Nephron (organoid): Measurements from ENCODE around the gene DRD3.

Experiments
- H3K27ac Mint-ChIP-seq, 3 experiments: 2 replicates each; pipeline ENCODE4 v1.8.0; 2020; ENCODE audit warnings: mixed read lengths in 3 of 3, mild to moderate bottlenecking in 2 of 3, moderate library complexity in 1 of 3
- H3K27me3 Mint-ChIP-seq: 2 replicates; pipeline ENCODE4 v1.8.0; 2021; ENCODE audit warnings: low read depth, mild to moderate bottlenecking, moderate library complexity, mixed read lengths
- H3K36me3 Mint-ChIP-seq: 2 replicates; pipeline ENCODE4 v1.8.0; 2020; ENCODE audit warnings: low read depth, mixed read lengths
- H3K4me1 Mint-ChIP-seq: 2 replicates; pipeline ENCODE4 v1.8.0; 2020; ENCODE audit warnings: mixed read lengths
- H3K4me3 Mint-ChIP-seq, 3 experiments: 2 replicates each; pipeline ENCODE4 v1.8.0; 2020; ENCODE audit warnings: mild to moderate bottlenecking in 3 of 3, mixed read lengths in 3 of 3, moderate library complexity in 2 of 3
- H3K9me3 Mint-ChIP-seq: 2 replicates; pipeline ENCODE4 v1.8.0; 2020; ENCODE audit warnings: mixed read lengths
- TF ChIP-seq, protein P1 (sequence below), 3 experiments: fragments of 200-600 bp; sonication (generic); IDR thresholded peaks; one replicate each; pipeline ENCODE4 v1.5.0; 2021; ENCODE audit warnings: antibody characterized with exemption in 3 of 3; ENCODE audit not compliant: unreplicated experiment in 3 of 3

Gene DRD3

DNA sequence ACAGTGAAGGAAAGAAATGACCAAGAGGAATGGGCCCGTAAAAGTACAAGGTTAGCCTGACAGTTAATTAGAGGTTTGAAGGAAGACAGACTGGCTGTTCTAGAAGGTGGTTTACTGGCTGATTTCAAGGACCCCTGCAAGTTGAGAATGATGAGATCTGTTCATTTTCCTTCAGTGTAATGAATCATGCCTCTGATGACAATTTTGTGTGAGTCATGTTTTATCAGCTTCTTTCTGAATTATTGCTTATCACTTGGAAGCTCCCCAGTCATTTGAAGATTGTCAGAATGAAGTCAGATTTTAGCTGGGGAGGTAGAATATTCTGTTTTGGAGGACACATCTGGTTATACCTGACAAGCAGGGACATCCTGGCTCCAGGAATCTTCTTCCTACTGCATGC lies 50.6 kb downstream of the DRD3 start:
- Mint-ChIP-seq H3K9me3 (no peaks in the 10 kb centered on the region), H3K4me3 (no peak overlapping the region), H3K27ac (no peak overlapping the region), H3K4me1 (no peaks in the 10 kb centered on the region), H3K27me3 (peaks cover 4% of the 10 kb centered on the region), H3K36me3 (no peaks in the 10 kb centered on the region)
- TF ChIP-seq, protein P1, sequence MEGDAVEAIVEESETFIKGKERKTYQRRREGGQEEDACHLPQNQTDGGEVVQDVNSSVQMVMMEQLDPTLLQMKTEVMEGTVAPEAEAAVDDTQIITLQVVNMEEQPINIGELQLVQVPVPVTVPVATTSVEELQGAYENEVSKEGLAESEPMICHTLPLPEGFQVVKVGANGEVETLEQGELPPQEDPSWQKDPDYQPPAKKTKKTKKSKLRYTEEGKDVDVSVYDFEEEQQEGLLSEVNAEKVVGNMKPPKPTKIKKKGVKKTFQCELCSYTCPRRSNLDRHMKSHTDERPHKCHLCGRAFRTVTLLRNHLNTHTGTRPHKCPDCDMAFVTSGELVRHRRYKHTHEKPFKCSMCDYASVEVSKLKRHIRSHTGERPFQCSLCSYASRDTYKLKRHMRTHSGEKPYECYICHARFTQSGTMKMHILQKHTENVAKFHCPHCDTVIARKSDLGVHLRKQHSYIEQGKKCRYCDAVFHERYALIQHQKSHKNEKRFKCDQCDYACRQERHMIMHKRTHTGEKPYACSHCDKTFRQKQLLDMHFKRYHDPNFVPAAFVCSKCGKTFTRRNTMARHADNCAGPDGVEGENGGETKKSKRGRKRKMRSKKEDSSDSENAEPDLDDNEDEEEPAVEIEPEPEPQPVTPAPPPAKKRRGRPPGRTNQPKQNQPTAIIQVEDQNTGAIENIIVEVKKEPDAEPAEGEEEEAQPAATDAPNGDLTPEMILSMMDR (IDR thresholded peaks at IDR 0.05; ENCODE audit: unreplicated experiment in 3 of 3), result no peak

GRCh38 chr3:114127517-114127916 lies 51.3 kb downstream of the DRD3 start:
- Mint-ChIP-seq H3K9me3 (no peaks in the 10 kb centered on the region), H3K27me3 (peaks cover 4% of the 10 kb centered on the region), H3K4me1 (peaks cover 5% of the 10 kb centered on the region), H3K4me3 (no peak overlapping the region), H3K27ac (no peak overlapping the region), H3K36me3 (no peaks in the 10 kb centered on the region)
- TF ChIP-seq, protein P1 (IDR thresholded peaks at IDR 0.05; ENCODE audit: unreplicated experiment in 3 of 3), result no peak

GRCh38 chr3:114126461-114126860 lies 52.4 kb downstream of the DRD3 start:
- TF ChIP-seq, protein P1 (IDR thresholded peaks at IDR 0.05; ENCODE audit: unreplicated experiment in 3 of 3), result no peak
- Mint-ChIP-seq H3K27ac (no peak overlapping the region), H3K9me3 (no peaks in the 10 kb centered on the region), H3K27me3 (no peaks in the 10 kb centered on the region), H3K4me1 (peaks cover 10% of the 10 kb centered on the region), H3K4me3 (no peak overlapping the region), H3K36me3 (no peaks in the 10 kb centered on the region)

GRCh38 chr3:114122027-114122709 lies 56.7 kb downstream of the DRD3 start:
- peak overlapping the region; percentile 60 to 99 (median 97) for H3K27ac Mint-ChIP-seq
- peaks cover 29% of the 10 kb centered on the region for H3K4me1 Mint-ChIP-seq
- no peaks in the 10 kb centered on the region for H3K9me3 Mint-ChIP-seq
- no peaks in the 10 kb centered on the region for H3K36me3 Mint-ChIP-seq
- peak overlapping the region in 2 of 3 experiments; percentile 29 to 57 for H3K4me3 Mint-ChIP-seq
- TF ChIP-seq, protein P1 (IDR thresholded peaks at IDR 0.05; ENCODE audit: unreplicated experiment in 3 of 3), result no peak
- no peaks in the 10 kb centered on the region for H3K27me3 Mint-ChIP-seq

DNA sequence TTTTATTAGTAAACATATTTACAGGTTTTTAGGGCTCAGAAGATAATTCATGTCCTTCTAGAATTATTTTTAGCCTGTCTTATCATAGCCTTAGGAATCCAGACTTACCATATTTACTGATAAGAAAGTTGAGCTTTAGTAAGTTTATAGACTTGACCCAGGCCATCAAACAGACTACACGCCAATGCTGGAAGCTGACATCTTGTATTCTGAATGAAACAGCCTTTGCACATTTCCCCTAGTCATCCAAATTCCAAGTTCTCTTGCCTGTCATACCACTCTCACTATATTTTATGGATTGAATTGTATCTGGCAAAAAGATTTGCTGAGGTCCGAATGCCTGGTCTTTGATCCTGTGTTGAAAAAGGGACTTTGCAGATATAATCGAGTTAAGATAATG lies 58.6 kb downstream of the DRD3 start:
- Mint-ChIP-seq H3K36me3 (no peaks in the 10 kb centered on the region), H3K9me3 (no peaks in the 10 kb centered on the region), H3K27ac (peak overlapping the region; percentile 92 to 96 (median 93)), H3K4me1 (peaks cover 29% of the 10 kb centered on the region), H3K27me3 (no peaks in the 10 kb centered on the region), H3K4me3 (no peak overlapping the region)
- TF ChIP-seq, protein P1 (IDR thresholded peaks at IDR 0.05; ENCODE audit: unreplicated experiment in 3 of 3), result no peak

- H3K4me3 Mint-ChIP-seq, result no peak overlapping the region
- H3K9me3 Mint-ChIP-seq, result no peaks in the 10 kb centered on the region
- no peaks in the 10 kb centered on the region for H3K36me3 Mint-ChIP-seq
- no peaks in the 10 kb centered on the region for H3K27me3 Mint-ChIP-seq
- TF ChIP-seq, protein P1 (IDR thresholded peaks at IDR 0.05; ENCODE audit: unreplicated experiment in 3 of 3), result no peak
- peaks cover 29% of the 10 kb centered on the region for H3K4me1 Mint-ChIP-seq
- H3K27ac Mint-ChIP-seq, result peak overlapping the region; percentile 92 to 96 (median 93)
These were observed 59.1 kb downstream of the DRD3 start for GRCh38 chr3:114119776-114120175.
